HG03520 (cell line): ENCODE measurements around the gene SDCCAG8.
A peak's percentile ranks its signal among the peaks of the same experiment; 100 is the strongest.

ENCODE experiments used
- ATAC-seq: cut with Tn5 transposase; IDR thresholded peaks from one replicate; pipeline ENCODE4 v1.9.1; 2021; ENCODE audit warnings: mild to moderate bottlenecking, moderate library complexity; ENCODE audit not compliant: unreplicated experiment

The SDCCAG8 gene

DNA sequence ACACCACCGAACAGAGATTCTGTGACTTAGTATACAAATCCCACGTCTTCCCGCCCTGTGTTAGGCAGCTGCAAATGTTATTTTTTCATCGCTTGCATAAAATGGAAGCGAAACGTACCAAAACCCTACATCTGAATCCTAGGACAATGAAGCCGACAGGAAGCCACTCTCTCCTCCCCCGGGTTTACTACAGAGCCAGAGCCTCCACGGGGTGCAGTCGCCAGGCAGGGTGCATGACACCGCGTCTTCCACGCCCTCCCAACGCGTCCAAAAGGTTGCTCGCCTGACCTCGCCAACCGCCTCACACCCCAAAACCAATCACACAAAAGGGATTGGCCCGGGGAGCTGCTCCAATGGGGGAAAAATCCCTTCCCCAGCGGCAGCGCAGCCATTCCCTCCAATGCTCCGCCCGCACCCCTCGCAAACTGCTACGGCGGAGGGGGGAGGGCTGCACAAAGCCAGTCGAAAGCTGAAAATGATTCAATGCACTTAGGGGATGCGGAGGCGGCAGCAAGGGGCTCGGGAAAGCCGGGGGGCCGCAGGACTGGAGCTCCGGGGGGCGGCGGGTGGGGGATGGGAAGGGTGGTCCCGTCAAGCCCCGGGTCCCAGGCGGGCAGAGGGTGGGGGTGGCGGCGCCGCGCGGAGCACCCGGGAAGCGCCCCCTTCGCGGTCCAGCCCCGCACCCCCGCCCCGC is 1.5 kb upstream of the SDCCAG8 start:
- no peak for ATAC-seq

DNA sequence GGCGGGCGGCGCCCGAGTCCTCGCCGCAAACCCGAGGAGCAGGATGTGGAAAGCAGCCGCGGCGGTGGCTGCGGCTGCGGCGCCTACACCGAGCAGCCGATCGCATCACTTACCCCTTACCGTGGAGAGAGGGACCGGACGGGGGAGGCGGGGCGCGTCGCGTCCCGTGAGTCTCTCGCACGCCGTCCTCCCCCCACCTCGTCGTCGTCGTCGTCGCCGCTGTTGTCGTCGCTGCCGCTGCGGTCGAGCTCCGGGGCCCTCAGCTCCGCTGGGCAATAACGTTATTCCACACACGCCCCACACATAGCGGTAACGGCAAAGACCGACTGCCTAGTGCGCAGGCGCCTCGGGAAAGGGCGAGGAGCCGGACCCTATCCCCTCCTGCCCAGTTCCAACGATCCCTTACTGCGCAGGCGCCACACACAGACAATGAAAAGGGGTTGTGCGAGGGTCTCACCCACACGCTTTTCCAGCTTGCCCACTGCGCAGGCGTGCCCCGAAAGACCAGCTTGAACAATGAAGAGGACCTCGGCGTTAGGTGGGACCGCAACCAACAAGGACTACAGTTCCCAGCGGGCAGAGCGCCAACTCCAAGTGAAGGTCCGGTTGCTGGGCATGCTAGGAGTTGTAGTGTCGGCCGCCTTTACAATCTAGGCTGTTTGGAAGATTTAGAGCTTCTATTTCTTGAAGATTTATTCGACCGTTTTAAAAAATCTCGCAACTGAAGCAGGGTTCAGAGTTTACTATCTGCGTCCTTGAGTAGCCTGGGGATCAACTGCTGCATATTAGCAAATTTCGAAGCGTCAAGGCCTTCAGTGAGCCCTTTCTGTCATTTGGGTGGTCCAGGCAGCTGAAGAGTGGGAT is 682 bp upstream of the SDCCAG8 start, which contains the start of gene CEP170:
Gene CEP170, minus strand, starts transcription at position 355 of the 864 bp plus-strand sequence. CDS start 30,001 bp downstream, outside the sequence.
- peak; percentile 48 for ATAC-seq

DNA sequence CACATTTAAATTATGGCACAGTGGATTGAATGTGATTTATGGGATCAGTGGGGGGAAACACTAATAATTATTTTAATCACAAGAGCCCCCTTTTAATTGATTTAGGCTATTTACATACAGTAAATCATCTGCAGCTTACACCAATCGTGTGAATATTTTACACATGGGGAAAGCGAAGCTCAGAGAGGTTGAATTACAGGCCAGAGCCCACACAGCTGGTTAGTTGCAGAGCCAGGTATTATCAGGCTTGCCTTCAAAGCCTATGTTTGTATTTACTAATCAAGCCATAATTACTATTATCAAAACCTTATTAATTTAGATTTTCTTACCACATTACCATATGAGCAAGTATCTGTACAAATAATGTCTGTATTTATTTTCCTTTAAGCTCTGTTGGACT is 749 bp downstream of the SDCCAG8 start:
- ATAC-seq, result no peak

DNA sequence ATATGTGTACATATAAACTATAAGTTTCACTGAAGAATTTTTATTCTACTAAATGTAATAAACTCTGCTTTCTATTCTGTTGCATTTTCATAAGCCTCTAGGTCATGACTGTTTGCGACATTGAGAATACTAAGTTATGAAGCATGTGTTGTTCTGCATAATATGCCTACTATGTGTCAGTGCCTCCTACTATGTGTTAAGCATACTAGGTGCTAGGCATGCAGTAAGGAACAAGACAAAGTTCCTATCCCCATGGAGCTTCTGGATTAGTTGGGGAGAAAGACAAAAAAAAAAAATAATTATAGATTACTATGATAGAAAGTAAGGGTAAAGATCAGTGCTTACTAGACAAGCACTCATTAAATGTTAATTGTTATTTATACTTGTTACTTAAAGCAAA is 1.3 kb downstream of the SDCCAG8 start:
- no peak for ATAC-seq

DNA sequence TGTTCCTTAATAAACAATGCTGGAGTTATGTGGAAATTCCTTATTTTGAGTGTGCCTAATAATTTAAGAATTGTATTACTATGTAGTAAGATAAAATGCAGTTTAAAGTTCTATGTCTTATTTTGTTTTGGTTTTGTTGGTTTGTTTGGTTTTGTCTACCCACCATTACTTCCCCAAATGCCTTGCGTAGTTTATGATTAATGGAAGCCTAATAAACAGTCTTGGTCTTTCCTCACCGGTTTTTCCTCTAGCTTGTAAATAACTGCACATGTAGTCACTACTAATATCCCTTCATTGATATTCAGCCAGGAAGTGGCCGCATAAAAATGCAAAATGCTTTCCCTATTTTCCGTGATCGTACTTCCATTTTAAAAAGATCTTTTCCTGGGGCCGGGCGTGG is 2.9 kb downstream of the SDCCAG8 start:
- no peak for ATAC-seq

DNA sequence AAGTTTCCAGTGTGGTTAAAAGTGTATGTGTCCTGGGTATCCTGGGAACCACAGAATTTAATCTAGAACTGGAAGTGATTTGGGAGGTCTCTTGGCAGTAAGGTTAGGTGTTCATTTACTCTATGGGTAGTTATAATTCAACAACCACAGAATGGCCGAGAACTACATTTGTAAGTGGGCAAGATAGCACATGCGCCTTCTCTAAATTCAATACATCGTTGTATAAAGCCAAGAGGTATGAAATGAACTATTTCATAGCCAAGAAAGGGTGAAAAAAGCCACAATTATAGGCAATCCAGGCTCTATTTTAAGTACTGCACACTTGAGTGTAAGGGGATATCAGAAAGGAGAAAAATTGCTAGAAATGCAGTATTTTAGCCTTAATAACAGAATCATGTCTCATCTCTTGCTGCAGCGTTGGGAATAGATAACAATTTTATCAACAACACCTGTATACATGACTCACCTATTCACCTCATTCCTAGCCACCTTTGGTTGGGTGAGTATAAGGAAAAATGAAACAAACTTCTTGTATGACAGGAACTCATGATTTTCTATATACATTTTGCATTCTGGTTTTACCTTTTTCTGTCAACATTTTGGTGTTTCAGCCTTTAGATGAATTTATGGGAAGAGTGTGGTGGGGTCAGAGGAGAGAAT is 4.5 kb downstream of the SDCCAG8 start:
- no peak for ATAC-seq

DNA sequence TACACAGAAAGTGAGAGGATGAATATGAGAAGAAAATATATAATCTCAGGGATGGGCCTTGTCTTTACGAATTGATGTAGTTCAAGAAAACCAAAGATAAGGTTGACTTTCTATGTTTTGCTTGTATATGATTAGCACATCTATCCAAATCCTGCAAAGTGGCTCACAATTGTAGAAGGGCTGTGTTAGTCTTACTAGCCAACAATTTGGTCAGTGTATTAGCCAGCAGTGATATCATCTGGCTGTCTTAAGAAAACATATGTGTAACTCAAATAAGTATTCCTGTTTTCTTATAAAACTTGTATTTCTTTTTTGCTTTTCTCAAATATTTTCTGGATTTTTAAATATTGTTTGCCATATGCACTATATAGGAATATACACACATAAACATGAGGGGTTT is 5.5 kb downstream of the SDCCAG8 start:
- no peak for ATAC-seq

DNA sequence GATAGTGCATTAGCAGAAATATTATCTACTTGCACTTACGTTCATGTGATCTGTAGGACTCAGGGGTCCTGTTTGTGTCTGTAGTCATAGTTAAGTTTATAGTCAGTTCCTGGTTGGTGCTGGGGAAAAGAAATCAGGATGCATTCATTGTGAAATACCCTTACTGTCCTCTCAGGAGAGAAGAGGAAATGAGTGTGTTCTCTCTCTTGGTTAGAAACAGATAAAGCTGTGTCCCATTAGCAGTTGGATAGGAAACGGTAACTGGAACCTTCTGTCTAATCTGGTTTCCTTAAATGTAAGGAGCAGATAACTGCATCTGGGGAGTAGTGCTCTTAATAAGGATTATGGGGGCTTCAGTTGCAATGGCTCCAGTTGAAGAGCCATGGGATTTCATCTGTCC is 8.9 kb downstream of the SDCCAG8 start:
- no peak for ATAC-seq

DNA sequence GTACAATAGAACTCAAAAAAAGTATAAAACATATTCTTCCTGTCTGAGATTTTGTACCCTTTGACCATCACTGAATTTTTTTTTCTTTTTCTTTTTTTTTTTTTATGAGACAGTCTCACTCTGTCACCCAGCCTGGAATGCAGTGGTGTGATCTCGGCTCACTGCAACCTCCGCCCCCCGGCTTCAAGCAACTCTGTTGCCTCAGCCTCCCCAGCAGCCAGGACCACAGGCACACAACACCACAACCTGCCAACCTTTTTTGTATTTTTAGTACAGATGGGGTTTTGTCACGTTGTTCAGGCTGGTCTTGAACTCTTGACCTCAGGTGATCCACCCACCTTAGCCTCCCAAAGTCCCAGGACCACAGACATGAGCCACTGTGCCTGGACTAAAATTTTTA is 10.4 kb downstream of the SDCCAG8 start:
- ATAC-seq, result no peak

DNA sequence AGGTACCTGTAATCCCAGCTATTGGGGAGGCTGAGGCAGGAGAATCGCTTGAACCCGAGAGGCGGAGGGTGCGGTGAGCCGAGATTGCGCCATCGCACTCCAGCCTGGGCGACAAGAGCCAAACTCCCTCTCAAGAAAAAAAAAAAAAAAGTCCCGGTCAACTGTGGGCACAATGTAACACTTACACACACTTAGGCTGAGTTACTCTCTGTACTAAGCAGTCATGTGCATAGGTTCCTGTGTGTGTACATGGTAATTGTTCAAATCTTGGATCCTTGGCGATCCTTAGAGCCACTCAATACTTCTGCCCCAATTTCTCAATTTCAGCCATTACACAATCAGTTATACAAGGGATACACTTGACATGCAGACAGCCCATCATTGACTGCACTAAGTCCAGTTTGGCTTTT is 11.6 kb downstream of the SDCCAG8 start:
- no peak for ATAC-seq

DNA sequence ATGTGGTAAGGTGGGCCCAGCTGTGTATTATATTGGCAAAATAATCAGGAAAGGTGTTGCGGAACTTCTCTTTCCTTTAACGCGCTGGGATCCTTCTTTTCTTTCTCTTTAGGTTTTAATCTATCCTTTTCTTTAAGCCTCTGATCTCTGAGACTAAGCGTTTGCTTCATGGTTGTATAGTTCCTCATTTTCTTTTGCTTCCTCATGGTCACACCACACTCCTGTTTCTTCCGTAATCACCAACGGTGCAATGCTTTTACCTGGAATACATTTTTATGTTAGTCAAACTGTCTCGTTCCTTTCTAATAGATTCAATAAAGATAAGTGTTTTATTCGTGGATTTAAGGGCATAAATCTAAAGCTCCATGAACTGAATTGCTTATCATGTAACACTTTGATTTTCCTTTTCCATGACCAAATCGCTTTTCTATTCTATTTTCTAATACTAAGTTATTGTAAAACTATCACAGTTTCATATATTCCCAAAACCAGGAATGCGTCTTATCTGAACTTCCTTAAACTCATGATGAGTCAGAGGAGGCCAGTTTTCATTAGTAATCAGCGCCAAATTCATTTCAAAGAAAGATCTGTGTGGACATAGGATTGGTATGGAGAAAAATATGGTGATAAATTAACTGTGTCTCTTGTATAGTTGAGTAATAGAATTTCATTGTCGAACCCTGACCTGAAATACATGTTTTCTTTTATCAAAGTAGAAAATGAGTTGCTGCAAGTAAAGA is 12.2 kb downstream of the SDCCAG8 start:
- no peak for ATAC-seq

DNA sequence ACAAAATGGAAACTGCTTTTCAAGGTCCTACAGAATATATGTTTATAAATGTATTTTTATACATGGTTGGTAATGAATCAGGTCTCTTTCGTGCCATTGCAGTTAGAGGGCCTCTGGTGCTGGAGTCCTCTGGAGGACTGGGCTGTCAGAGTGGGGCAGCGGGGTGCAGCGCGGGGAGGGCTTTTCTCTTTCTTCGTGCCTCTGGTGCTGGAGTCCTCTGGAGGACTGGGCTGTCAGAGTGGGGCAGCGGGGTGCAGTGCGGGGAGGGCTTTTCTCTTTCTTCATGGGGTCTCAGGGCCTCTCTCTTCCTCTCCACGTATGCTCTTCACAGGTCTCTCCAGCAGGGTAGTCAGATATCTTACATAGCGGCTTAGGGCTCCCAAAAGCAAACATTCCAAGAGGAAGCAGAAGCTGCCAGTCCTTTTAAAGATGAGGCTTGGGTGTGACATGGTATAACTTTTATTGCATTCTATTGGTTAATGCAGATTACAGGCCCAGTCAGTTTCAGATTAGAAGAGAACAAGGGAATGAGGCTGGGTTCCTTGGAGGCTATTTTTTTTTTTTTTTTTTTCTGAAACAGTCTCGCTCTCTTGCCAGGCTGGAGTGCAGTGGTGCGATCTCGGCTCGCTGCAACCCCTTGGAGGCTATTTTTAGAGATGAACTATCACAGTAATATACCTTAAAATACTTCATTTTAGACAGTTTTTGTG is 13.1 kb downstream of the SDCCAG8 start:
- no peak for ATAC-seq

DNA sequence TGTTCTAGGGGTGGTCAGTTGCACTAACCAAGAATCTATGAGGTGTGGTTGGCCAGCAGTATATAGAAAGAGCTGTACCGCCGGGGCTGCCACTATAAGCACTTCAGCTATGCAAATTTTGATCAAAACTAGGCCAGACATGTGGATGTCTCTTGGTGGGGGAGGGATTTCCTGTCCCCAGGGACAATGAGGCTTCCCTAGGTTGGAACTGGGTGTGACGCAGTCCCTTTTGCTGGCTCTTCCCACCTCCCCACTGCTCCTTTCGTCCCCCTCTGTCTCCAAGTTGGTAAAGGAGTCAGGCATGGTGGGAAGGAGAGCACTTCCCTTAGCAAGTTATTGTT is 13.6 kb downstream of the SDCCAG8 start:
- no peak for ATAC-seq

DNA sequence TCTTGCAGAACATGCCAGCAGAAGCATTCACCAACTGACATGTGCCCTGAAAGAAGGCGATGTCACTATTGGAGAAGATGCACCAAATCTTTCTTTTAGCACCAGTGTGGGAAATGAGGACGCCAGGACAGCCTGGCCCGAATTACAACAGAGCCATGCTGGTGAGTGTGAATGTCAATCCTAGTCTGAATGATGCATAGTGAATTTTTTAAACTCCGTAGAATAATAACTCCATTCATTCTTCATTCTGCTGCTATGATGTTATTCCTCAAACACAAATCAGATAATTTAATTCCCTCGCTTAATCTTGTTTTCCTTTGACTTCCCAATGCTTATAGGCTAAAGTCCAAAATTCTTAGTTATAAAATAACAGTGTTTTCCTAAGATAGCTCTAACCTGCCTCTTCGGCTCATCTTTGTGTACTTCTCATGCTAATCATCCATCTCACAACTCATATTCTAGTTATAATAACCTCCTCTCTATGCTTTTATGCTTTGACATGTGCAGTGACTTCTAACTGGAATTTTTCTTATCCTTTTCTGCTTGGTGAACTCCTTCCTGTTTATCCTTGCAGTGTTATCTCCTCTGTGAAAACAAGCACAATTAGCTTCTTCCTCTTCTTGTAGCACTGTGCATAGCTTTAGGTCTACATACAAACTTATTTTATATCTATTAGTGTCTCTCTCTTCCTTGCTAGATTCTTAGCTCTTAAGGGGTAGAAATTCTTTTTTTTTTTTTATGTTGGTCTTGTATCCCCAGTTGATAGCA is 14.4 kb downstream of the SDCCAG8 start:
- ATAC-seq, result no peak

DNA sequence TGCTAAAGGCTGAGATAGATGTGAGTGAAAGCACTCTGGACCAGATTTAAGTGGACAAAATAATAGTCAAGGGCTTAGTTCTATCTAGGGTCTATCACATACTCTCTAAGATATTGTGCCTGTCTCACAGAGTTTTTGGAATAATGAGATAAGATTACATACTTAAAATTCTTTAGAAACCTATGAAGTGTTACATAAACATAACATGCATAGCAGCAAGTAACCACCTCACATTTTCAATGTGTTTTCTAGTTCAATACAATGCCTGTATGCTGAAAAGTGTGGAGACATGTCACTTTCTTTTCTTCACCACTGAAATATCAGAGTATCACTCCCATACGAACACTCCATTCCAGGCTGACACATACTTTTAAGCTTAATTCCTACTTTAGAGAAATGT is 16.2 kb downstream of the SDCCAG8 start:
- no peak for ATAC-seq

DNA sequence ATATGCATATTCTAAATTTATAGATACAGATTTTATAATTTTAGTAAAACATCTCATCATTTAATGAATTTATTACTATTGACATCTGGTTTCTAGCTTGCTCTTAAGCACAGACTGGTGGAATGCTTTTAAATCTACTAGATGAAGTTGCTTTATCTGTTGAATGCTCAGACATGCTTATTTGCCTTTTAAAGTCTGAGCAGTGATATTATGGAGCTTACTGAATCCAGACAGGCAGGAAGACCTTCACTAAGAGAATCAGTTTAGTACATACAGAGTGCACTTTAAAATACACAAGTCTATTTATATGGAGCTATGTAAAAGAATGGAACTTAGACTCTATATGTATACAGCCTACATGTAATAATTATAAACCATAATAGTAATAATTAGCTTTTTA is 16.6 kb downstream of the SDCCAG8 start:
- no peak for ATAC-seq

DNA sequence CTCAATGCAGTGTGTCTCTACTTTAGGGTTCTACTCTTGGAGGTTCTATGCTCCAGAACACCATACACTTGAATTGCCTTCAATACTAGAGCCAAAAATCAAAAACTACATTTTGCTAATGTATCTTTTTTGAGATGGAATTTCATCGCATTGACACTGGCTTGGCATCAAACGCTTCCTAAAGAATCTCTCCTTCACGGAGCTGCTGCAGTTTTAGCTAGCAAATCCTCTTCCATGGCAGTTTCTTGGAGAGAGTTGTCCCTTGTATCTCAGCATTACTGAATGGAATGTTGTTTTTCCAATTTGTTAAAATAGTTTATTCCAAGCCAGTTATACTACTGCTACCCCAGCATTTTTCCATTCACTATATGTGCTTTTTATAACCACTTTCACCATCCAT is 17.7 kb downstream of the SDCCAG8 start:
- ATAC-seq, result no peak

DNA sequence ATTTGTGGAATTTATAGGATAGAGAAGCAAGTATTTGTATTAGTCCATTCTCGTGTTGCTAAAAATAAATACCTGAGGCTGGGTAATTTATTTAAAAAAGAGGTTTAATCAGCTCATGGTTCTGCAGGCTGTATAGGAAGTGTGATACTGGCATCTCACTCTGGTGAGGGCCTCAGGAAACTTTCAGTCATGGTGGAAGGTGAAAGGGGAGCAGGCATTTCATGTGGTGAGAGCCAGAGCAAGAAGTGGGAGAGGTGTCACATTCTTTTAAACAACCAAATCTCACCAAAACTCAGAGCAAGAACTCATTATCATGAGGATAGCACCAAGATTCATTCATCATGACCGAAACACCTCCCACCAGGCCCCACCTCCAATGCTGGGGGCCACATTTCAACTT is 18.1 kb downstream of the SDCCAG8 start:
- ATAC-seq, result no peak

DNA sequence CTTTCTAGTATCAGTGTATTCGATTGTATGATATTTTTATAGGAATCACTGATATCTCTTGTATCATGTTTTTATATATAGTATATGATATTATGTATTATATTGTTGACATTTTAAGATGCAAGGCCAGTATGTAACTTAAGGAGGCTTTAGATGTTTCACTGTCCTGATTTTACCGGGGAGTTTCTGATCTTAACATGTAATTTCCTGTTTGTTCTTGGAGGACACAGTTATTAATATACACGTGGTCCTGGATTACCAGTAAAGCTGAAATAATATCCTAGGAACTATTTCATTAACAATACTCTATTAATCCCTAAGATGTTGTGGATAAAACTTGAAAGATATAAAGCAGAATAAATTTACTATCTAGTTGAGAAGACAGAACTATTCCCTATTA is 19.5 kb downstream of the SDCCAG8 start:
- no peak for ATAC-seq
